ENCODE results near the gene AKR1A1.
"Not testable (repeated sequence)": the region's sequence is repeated elsewhere in the genome, so short reads cannot be mapped to it uniquely, and the experiment has no call there.

- TF ChIP-seq POLR2A (IDR thresholded peaks at IDR 0.05; ENCODE audit: low read depth); CTCF (IDR thresholded peaks at IDR 0.05); POLR2AphosphoS5 (IDR thresholded peaks at IDR 0.05); EP300 (IDR thresholded peaks at IDR 0.05): not testable (repeated sequence)
These were observed 32.3 kb upstream of the AKR1A1 start for GRCh38 chr1:45518366-45518765.

Data from esophagus muscularis mucosa (tissue), 4 donors.